Lung (tissue), 12 donors: ENCODE measurements around the gene SUPT20H. TPM values are rescaled to one million over a fixed set of nuclear protein-coding genes. Genes with fewer than 3 reads are reported as not detected.

ENCODE experiments used
- ATAC-seq: fragments of 200-7000 bp; cut with Tn5 transposase; one replicate; pipeline ENCODE4 v1.9.1; 2020; ENCODE audit warnings: moderate number of reproducible peaks; ENCODE audit not compliant: insufficient read depth, low FRiP score
- DNase-seq, 3 donors: peaks; one replicate each; pipeline ENCODE4 v3.0.0-alpha.2; 2013 to 2017
- H3K27ac ChIP-seq, 2 donors: one replicate each; pipeline ENCODE4 v1.5.1; 2013; ENCODE audit warnings: mild to moderate bottlenecking in 2 of 2, moderate library complexity in 2 of 2, control low read depth in 1 of 2, inconsistent platforms in 1 of 2, low read depth in 1 of 2, low read length in 1 of 2
- H3K27me3 ChIP-seq, 3 donors: one replicate each; pipeline ENCODE4 v1.5.1; 2013; ENCODE audit warnings: low read length in 2 of 3; ENCODE audit not compliant: control insufficient read depth in 3 of 3, insufficient read depth in 3 of 3
- H3K36me3 ChIP-seq, 4 donors: one replicate each; pipeline ENCODE4 v1.5.1; 2013; ENCODE audit warnings: low read length in 4 of 4, mild to moderate bottlenecking in 1 of 4, moderate library complexity in 1 of 4; ENCODE audit not compliant: control insufficient read depth in 4 of 4, insufficient read depth in 4 of 4
- H3K4me1 ChIP-seq, 5 donors: one replicate each; pipeline ENCODE4 v1.5.1; 2013; ENCODE audit warnings: low read length in 5 of 5, mild to moderate bottlenecking in 2 of 5, moderate library complexity in 1 of 5; ENCODE audit not compliant: control insufficient read depth in 5 of 5, insufficient read depth in 5 of 5
- H3K4me3 ChIP-seq: one replicate; pipeline ENCODE4 v1.5.1; 2013; ENCODE audit warnings: mild to moderate bottlenecking, control low read depth, moderate library complexity
- H3K9ac ChIP-seq, 2 donors: one replicate each; pipeline ENCODE4 v1.5.1; 2013; ENCODE audit warnings: low read length in 2 of 2, control low read depth in 1 of 2; ENCODE audit not compliant: insufficient read depth in 1 of 2
- H3K9me3 ChIP-seq, 4 donors: one replicate each; pipeline ENCODE4 v1.5.1; 2013; ENCODE audit warnings: low read length in 3 of 4, mild to moderate bottlenecking in 1 of 4, moderate library complexity in 1 of 4; ENCODE audit not compliant: control insufficient read depth in 4 of 4, insufficient read depth in 3 of 4
- WGBS, 2 donors: extraction: QIAGEN DNeasy Blood & Tissue Kit; methylation state at CpG; one replicate each; pipeline ENCODE4 v1.1.7; 2013; 5-methylcytosine and 5-hydroxymethylcytosine counted together
- polyA plus RNA-seq, 2 donors: library from polyadenylated mRNA; stranded (reverse); fragments of 200-250 nt; gene quantifications; one replicate each; pipeline ENCODE4 v1.2.1, GENCODE V29; 2013
- total RNA-seq, 2 donors: library from RNA; depleted of rRNA in 1 of 2; stranded (reverse); fragments of >200 nt in 1 of 2; gene quantifications; one replicate each; pipeline ENCODE4 v1.2.1, GENCODE V29; 2014 to 2021
- TF ChIP-seq, protein P1 (sequence below): IDR thresholded peaks from 2 replicates; pipeline ENCODE4 v1.5.1; 2012; ENCODE audit warnings: mild to moderate bottlenecking; ENCODE audit errors: control extremely low read depth, extremely low read depth
- donor health status: control.
- donor health status: control.
- donor health status: Bipolar disorder and iron deficiency.
- donor health status: healthy.
- donor health status: DM: yes; HTN: yes; CAD: no.

SUPT20H gene
- total and polyA plus RNA-seq, 4 donors = 24.2 to 134 (median 39.8) TPM

DNA sequence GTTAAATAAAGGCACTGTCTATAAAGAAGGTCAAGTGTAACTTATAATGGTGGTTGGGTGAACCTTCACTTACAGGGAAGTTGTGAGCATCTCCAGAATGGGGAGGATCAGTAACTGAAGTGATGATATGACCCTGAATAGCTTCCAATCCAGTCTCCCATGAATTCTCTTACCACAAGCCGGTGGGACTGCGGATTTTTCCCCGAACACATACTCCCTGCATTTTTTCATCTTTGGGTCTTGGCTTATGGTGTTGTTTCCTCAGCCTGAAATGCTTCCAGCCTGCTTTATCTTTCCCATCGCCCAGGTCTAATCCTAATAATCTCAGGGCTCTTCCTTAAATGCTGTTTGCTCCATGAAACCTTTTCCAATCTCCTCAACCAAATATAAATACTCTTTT is 48.0 kb upstream of the SUPT20H start:
- TF ChIP-seq, protein P1, sequence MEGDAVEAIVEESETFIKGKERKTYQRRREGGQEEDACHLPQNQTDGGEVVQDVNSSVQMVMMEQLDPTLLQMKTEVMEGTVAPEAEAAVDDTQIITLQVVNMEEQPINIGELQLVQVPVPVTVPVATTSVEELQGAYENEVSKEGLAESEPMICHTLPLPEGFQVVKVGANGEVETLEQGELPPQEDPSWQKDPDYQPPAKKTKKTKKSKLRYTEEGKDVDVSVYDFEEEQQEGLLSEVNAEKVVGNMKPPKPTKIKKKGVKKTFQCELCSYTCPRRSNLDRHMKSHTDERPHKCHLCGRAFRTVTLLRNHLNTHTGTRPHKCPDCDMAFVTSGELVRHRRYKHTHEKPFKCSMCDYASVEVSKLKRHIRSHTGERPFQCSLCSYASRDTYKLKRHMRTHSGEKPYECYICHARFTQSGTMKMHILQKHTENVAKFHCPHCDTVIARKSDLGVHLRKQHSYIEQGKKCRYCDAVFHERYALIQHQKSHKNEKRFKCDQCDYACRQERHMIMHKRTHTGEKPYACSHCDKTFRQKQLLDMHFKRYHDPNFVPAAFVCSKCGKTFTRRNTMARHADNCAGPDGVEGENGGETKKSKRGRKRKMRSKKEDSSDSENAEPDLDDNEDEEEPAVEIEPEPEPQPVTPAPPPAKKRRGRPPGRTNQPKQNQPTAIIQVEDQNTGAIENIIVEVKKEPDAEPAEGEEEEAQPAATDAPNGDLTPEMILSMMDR = no peak
- ATAC-seq (no peak), DNase-seq (no peak)
- H3K4me1 ChIP-seq = peaks cover 0 to 17% (median 0%) of the 10 kb centered on the region in 5 donors
- no peaks in the 10 kb centered on the region for H3K36me3 ChIP-seq
- H3K4me3 ChIP-seq = no peak overlapping the region
- 85 to 91% methylated on average over 4 of the region's 4 CpGs for WGBS, 2 donors
- H3K9ac ChIP-seq = no peak overlapping the region
- no peaks in the 10 kb centered on the region for H3K27me3 ChIP-seq
- no peak overlapping the region for H3K27ac ChIP-seq
- no peaks in the 10 kb centered on the region for H3K9me3 ChIP-seq

DNA sequence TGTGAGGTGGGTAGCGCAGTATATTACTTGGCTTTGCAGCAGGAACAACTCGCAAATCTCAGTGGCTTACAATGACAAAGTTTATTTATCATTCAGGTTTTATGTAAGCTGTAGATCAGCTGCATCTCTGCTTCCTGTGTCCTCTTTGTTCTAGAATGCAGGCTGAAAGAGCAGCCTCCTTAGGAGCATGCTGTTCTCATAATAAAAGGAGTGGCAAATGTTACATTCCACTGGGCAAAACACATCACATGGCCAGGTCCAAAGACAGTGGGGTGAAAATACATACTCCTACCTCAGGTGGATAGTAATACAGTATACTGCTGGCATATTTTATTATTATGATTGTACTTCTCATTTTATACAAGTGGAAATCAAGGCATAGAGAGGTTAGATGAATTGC is 47.2 kb upstream of the SUPT20H start:
- Histone ChIP-seq H3K36me3 (no peaks in the 10 kb centered on the region), H3K27me3 (no peaks in the 10 kb centered on the region), H3K4me1 (peaks cover 0 to 17% (median 0%) of the 10 kb centered on the region in 5 donors), H3K4me3 (no peak overlapping the region), H3K27ac (no peak overlapping the region), H3K9me3 (no peaks in the 10 kb centered on the region), H3K9ac (no peak overlapping the region)
- ATAC-seq (no peak), DNase-seq (no peak)
- TF ChIP-seq, protein P1 = no peak
- 72 to 80% methylated on average over 2 of the region's 2 CpGs for WGBS, 2 donors

DNA sequence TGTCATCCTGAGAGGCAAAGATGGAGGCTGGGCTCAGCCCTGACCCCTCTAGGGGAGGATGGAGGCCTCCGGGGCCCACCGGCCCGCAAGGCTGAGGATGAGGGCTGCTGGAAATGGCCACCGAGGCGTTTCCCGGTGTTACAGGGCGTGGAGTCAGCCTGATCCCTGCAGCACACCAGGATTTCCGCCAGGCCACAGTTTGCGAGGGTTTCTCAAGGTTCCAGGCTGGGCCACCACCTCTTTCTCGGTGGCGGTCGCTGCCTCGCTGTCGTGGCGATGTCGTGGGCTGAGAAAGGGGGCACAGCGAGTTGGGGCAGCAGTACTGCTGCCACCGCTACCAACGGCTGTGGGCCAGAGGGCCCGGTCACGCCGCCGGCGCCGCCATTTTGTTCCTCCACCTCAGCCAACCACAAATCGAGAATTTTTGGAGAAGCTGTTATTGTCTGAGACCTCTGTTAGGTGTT is 45.8 kb upstream of the SUPT20H start, which contains the start of gene CSNK1A1L:
Gene CSNK1A1L (minus strand): TSS at position 414 of the 464 bp plus-strand sequence. CDS start 408 bp downstream, at position 6.
- TF ChIP-seq, protein P1 = no peak
- Histone ChIP-seq H3K9me3 (no peaks in the 10 kb centered on the region), H3K4me1 (peaks cover 0 to 17% (median 0%) of the 10 kb centered on the region in 5 donors), H3K27ac (no peak within 1 kb of the TSS), H3K36me3 (no peaks in the 10 kb centered on the region), H3K9ac (no peak within 1 kb of the TSS), H3K27me3 (no peaks in the 10 kb centered on the region), H3K4me3 (no peak within 1 kb of the TSS)
- ATAC-seq = no peak
- DNase-seq = no peak
- WGBS, 2 donors = 89 to 95% methylated on average over 26 of the region's 26 CpGs

DNA sequence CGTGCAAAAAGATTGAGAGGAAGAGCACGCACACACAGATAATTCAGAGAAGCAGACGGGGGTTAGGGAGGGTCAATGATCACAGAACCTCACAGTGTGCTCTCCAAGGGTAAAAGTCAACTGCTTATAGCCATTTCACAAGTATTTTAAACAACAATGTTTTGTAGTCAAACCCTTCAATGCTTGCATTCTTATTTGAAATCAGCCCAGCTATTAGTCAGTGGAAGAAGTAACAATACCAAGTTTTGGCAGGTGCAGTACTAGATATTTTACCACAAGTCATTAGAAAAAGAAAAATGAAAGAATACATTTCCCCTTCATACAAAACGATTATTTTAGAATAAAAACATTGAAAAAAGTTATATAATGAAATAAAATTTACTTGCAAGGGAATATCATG is 43.4 kb upstream of the SUPT20H start:
- no peaks in the 10 kb centered on the region for H3K4me1 ChIP-seq
- H3K9ac ChIP-seq = no peak overlapping the region
- H3K9me3 ChIP-seq = no peaks in the 10 kb centered on the region
- H3K27me3 ChIP-seq = no peaks in the 10 kb centered on the region
- TF ChIP-seq, protein P1 = no peak
- no peak overlapping the region for H3K4me3 ChIP-seq
- ATAC-seq (no peak), DNase-seq (no peak)
- 65 to 69% methylated on average over 4 of the region's 4 CpGs for WGBS, 2 donors
- no peaks in the 10 kb centered on the region for H3K36me3 ChIP-seq
- no peak overlapping the region for H3K27ac ChIP-seq
